GM12878 (cell line): Measurements from ENCODE around the gene SLC12A3. TPM values are rescaled to one million over a fixed set of nuclear protein-coding genes. Genes with fewer than 3 reads are reported as not detected.

ENCODE experiments used
- ATAC-seq: fragments of 200-7000 bp; cut with Tn5 transposase; 3 replicates; pipeline ENCODE4 v1.9.1; 2020; ENCODE audit warnings: mild to moderate bottlenecking, moderate library complexity
- BruUV-seq: library from RNA; stranded (reverse); fragments of 400-500 nt; replicated peaks from 2 replicates; lab custom pipeline; 2021; lab: Mats Ljungman, UMichigan
- CTCF ChIA-PET: fragments of 300-600 bp; sonication (Branson Sonifier 250); formaldehyde crosslinking; extraction: SDS; loops from one replicate; lab custom pipeline; 2021; ENCODE audit warnings: inconsistent platforms; lab: Yijun Ruan, JAX
- POLR2A ChIA-PET: fragments of 350-600 bp; formaldehyde crosslinking; extraction: SDS; loops from one replicate; lab custom pipeline; 2021; ENCODE audit warnings: inconsistent platforms; lab: Charles Lee
- RAD21 ChIA-PET: fragments of 300-600 bp; sonication (Branson Sonifier 250); formaldehyde crosslinking; loops from one replicate; lab custom pipeline; 2023; ENCODE audit warnings: antibody characterized with exemption; ENCODE audit not compliant: unreplicated experiment; lab: Charles Lee
- SMC1A ChIA-PET: fragments of 300-600 bp; sonication (Branson Sonifier 250); formaldehyde crosslinking; loops from one replicate; lab custom pipeline; 2023; ENCODE audit not compliant: unreplicated experiment, uncharacterized antibody; lab: Charles Lee
- DNase-seq: peaks from one replicate; pipeline ENCODE4 v3.0.0-alpha.2; 2011; ENCODE audit warnings: low read depth, low spot score
- FAIRE-seq: peaks from 3 replicates; lab custom pipeline; 2011; peaks lifted over from hg19 to GRCh38; lab: Jason Lieb, UNC
- H2AFZ ChIP-seq: 2 replicates; pipeline ENCODE4 v1.6.0; 2011; ENCODE audit warnings: low read depth, low read length, control low read depth; ENCODE audit not compliant: control insufficient read depth
- H3K27ac ChIP-seq: 2 replicates; pipeline ENCODE4 v1.5.1; 2011; ENCODE audit warnings: control low read depth; ENCODE audit not compliant: control insufficient read depth, insufficient read depth
- H3K27me3 ChIP-seq, 2 experiments: replicated peaks in 1 of 2; 2 replicates each; pipeline versions ENCODE4 v1.6.0 to v1.6.1; 2011; ENCODE audit warnings: low read length in 1 of 2; ENCODE audit not compliant: control insufficient read depth in 2 of 2, insufficient read depth in 2 of 2
- H3K36me3 ChIP-seq, 2 experiments: 2 replicates each; pipeline ENCODE4 v1.5.1; 2011; ENCODE audit warnings: low read length in 1 of 2; ENCODE audit not compliant: control insufficient read depth in 2 of 2, insufficient read depth in 2 of 2
- H3K4me1 ChIP-seq: 2 replicates; pipeline ENCODE4 v1.6.1; 2011; ENCODE audit warnings: mild to moderate bottlenecking, low read length, moderate library complexity, mixed read lengths; ENCODE audit not compliant: control insufficient read depth, insufficient read depth
- H3K4me2 ChIP-seq: 2 replicates; pipeline ENCODE4 v1.6.0; 2011; ENCODE audit warnings: control low read depth; ENCODE audit not compliant: control insufficient read depth, insufficient read depth
- H3K4me3 ChIP-seq: fragments of 200-600 bp; sonication (generic); 2 replicates; pipeline ENCODE4 v1.5.1; 2016
- H3K79me2 ChIP-seq: 2 replicates; pipeline ENCODE4 v1.6.0; 2011; ENCODE audit warnings: low read length; ENCODE audit not compliant: control insufficient read depth, insufficient read depth
- H3K9ac ChIP-seq: 2 replicates; pipeline ENCODE4 v1.8.0; 2011; ENCODE audit warnings: low read length, control low read depth, mixed read lengths; ENCODE audit not compliant: control insufficient read depth, insufficient read depth
- H3K9me3 ChIP-seq: replicated peaks from 3 replicates; pipeline ENCODE4 v1.5.1; 2011; ENCODE audit warnings: mild to moderate bottlenecking, low read length; ENCODE audit not compliant: control insufficient read depth, insufficient read depth
- H4K20me1 ChIP-seq: 2 replicates; pipeline ENCODE4 v1.6.0; 2011; ENCODE audit not compliant: control insufficient read depth, insufficient read depth
- MLLT1 ChIP-seq: fragments of 450-650 bp; IDR thresholded peaks from 2 replicates; pipeline ENCODE4 v1.6.1; 2016; ENCODE audit warnings: mild to moderate bottlenecking
- SPI1 ChIP-seq: IDR thresholded peaks from 2 replicates; pipeline ENCODE4 v1.6.1; 2011; ENCODE audit warnings: low read depth, mild to moderate bottlenecking, low read length, moderate library complexity, borderline replicate concordance; ENCODE audit not compliant: insufficient read depth
- WGBS: methylation state at CpG from one replicate; pipeline ENCODE4 v1.1.6; 2016; ENCODE audit warnings: low lambda C conversion rate; ENCODE audit not compliant: insufficient replicate concordance, insufficient coverage; ENCODE audit errors: missing lambda C conversion rate; 5-methylcytosine and 5-hydroxymethylcytosine counted together
- in situ Hi-C: fragments of 300-500 bp; cut with MboI; formaldehyde crosslinking; loops from 9 replicates; pipeline ENCODE4 v1.14.3; 2018; ENCODE audit warnings: mixed read lengths
- intact Hi-C: fragments of 100-400 bp; cut with micrococcal nuclease; formaldehyde crosslinking; loops from one replicate; pipeline ENCODE4 v1.14.2; 2022; ENCODE audit not compliant: unreplicated experiment
- polyA plus RNA-seq, 11 experiments: library from polyadenylated mRNA; depleted of rRNA in 4 of 11; unstranded in 6 of 11; stranded (reverse) in 5 of 11; fragments of >200 nt; fragmentation: Nextera tagmentation in 4 of 11; fragmentation: Illumina TruSeq in 1 of 11; extraction: Ambion mirVana in 4 of 11; extraction: Trizol in 1 of 11; gene quantifications; 1 replicate in 1 of 11; 2 replicates in 10 of 11; pipeline versions ENCODE4 v1.2.1 to v1.2.3, GENCODE V29; 2011 to 2016; ENCODE audit warnings: inconsistent platforms in 2 of 11, missing spikeins in 2 of 11, low read depth in 1 of 11
- total RNA-seq, 4 experiments: library from RNA; depleted of rRNA in 3 of 4; stranded (reverse); fragments of >200 nt in 3 of 4; fragmentation: Illumina TruSeq in 1 of 4; extraction: Trizol in 1 of 4; gene quantifications; 2 replicates each; pipeline versions ENCODE4 v1.2.1 to v1.2.3, GENCODE V29; 2013 to 2021

SLC12A3 gene
- total and polyA plus RNA-seq, 10 of the 15 experiments (the other 5 are each of a cell fraction or from before 2014, with no cell fraction given): 0.05 to 6.3 (median 3.1) TPM

GRCh38 chr16:56848955-56849689 lies 15.9 kb upstream of the SLC12A3 start:
- POLR2A ChIA-PET: interaction anchor here (0.6 kb wide), 1 partner anchor 18 kb away, joined by 3 read pairs; no protein-coding TSS in a partner anchor
- BruUV-seq: no TSS peak
- RAD21 ChIA-PET: interaction anchor here (1.6 kb wide), 1 partner anchor 116 kb away, joined by 4 read pairs; no protein-coding TSS in a partner anchor
- no peak for TF ChIP-seq MLLT1
- TF ChIP-seq SPI1: 0 out of 2 replicates have a peak, but pooled peaks have one; percentile 5
- TF ChIP-seq, all 136 proteins: peak for 1
- no peak for FAIRE-seq
- no peaks in the 10 kb centered on the region for H4K20me1 ChIP-seq
- no peak overlapping the region for H3K27ac ChIP-seq
- no peaks in the 10 kb centered on the region for H3K79me2 ChIP-seq
- H3K27me3 ChIP-seq: no peaks in the 10 kb centered on the region
- no peak overlapping the region for H2AFZ ChIP-seq
- ChIA-PET CTCF (interaction anchor here (1.0 to 1.9 kb wide), 4 partner anchors 11 to 132 kb away, joined by 3 to 4 read pairs (median 4); no protein-coding TSS in a partner anchor), SMC1A (interaction anchor here (0.8 to 1.6 kb wide), 5 partner anchors 10 to 102 kb away, joined by 3 to 4 read pairs (median 4); no protein-coding TSS in a partner anchor)
- in situ Hi-C loops (no loop called here), intact Hi-C loops (no loop called here)
- ATAC-seq: no peak
- no peak overlapping the region for H3K4me3 ChIP-seq
- no peaks in the 10 kb centered on the region for H3K36me3 ChIP-seq
- no peak overlapping the region for H3K9ac ChIP-seq
- 87% methylated on average over 7 of the region's 7 CpGs for WGBS
- no peak overlapping the region for H3K4me2 ChIP-seq
- H3K9me3 ChIP-seq: no peaks in the 10 kb centered on the region
- H3K4me1 ChIP-seq: peaks cover 9% of the 10 kb centered on the region; the same call in 1 of the 2 replicates
- DNase-seq: no peak
